OCI-LY7 (cell line): ENCODE measurements around the gene FHIT. TPM values are rescaled to one million over a fixed set of nuclear protein-coding genes. Genes with fewer than 3 reads are reported as not detected.

Experiments
- BruUV-seq: library from RNA; stranded (reverse); fragments of 400-500 nt; replicated peaks from 2 replicates; lab custom pipeline; 2021; lab: Mats Ljungman, UMichigan
- CTCF ChIA-PET: fragments of 300-600 bp; sonication (Branson Sonifier 250); formaldehyde crosslinking; loops from one replicate; lab custom pipeline; 2022; ENCODE audit warnings: antibody characterized with exemption; ENCODE audit not compliant: unreplicated experiment; lab: Charles Lee
- POLR2A ChIA-PET: fragments of 300-600 bp; sonication (Branson Sonifier 250); formaldehyde crosslinking; loops from one replicate; lab custom pipeline; 2022; ENCODE audit warnings: antibody characterized with exemption; lab: Charles Lee
- DNase-seq: peaks from one replicate; pipeline ENCODE4 v3.0.0-alpha.2; 2015; ENCODE audit warnings: low spot score
- H2AFZ ChIP-seq: fragments of 200-600 bp; sonication (generic), shearing (Covaris generic); 2 replicates; pipeline ENCODE4 v1.6.1; 2014; ENCODE audit warnings: mild to moderate bottlenecking, antibody characterized with exemption, low read length, moderate library complexity
- H3K27ac ChIP-seq: fragments of 200-600 bp; sonication (generic); 2 replicates; pipeline ENCODE4 v1.5.1; 2014; ENCODE audit warnings: mixed run types, low read depth, mild to moderate bottlenecking, moderate library complexity, low read length, inconsistent platforms; ENCODE audit not compliant: poor library complexity, severe bottlenecking
- H3K36me3 ChIP-seq: fragments of 200-600 bp; sonication (generic); 2 replicates; pipeline ENCODE4 v1.6.1; 2014; ENCODE audit warnings: mild to moderate bottlenecking, antibody characterized with exemption, low read length, moderate library complexity, mixed read lengths; ENCODE audit not compliant: insufficient read depth
- H3K4me1 ChIP-seq: fragments of 200-600 bp; sonication (generic); 2 replicates; pipeline ENCODE4 v1.5.1; 2014; ENCODE audit warnings: mild to moderate bottlenecking, low read length; ENCODE audit not compliant: insufficient read depth, poor library complexity, severe bottlenecking
- H3K4me2 ChIP-seq: fragments of 200-600 bp; sonication (generic); 2 replicates; pipeline ENCODE4 v1.6.1; 2014; ENCODE audit warnings: mild to moderate bottlenecking, low read length
- H3K4me3 ChIP-seq: fragments of 200-600 bp; sonication (generic); 2 replicates; pipeline ENCODE4 v1.5.1; 2014; ENCODE audit warnings: mild to moderate bottlenecking, low read depth, low read length; ENCODE audit not compliant: poor library complexity, severe bottlenecking
- H3K79me2 ChIP-seq: fragments of 200-600 bp; sonication (generic); 2 replicates; pipeline ENCODE4 v1.6.1; 2016; ENCODE audit warnings: low read depth, mild to moderate bottlenecking, low read length, moderate library complexity, mixed read lengths; ENCODE audit not compliant: insufficient read depth
- H3K9me2 ChIP-seq: fragments of 200-600 bp; sonication (generic); 2 replicates; pipeline ENCODE4 v1.6.1; 2016; ENCODE audit warnings: mild to moderate bottlenecking, low read length, mixed read lengths; ENCODE audit not compliant: insufficient read depth
- H3K9me3 ChIP-seq: fragments of 200-600 bp; sonication (generic); 2 replicates; pipeline ENCODE4 v1.6.1; 2014; ENCODE audit warnings: mild to moderate bottlenecking, mixed run types, low read length, mixed read lengths
- H4K20me1 ChIP-seq: fragments of 200-600 bp; sonication (generic); 2 replicates; pipeline ENCODE4 v1.6.1; 2014; ENCODE audit warnings: mild to moderate bottlenecking, antibody characterized with exemption, low read length, moderate library complexity, mixed read lengths; ENCODE audit not compliant: insufficient read depth
- EZH2phosphoT487 ChIP-seq: fragments of 200-600 bp; sonication (generic); IDR thresholded peaks from 2 replicates; pipeline ENCODE4 v1.6.1; 2018; ENCODE audit warnings: low read depth, borderline replicate concordance, mild to moderate bottlenecking, mixed run types, antibody characterized with exemption, low read length, moderate library complexity, mixed read lengths
- intact Hi-C: fragments of 100-400 bp; cut with micrococcal nuclease; formaldehyde crosslinking; loops from one replicate; pipeline ENCODE4 v1.10.0; 2022; ENCODE audit not compliant: unreplicated experiment
- total RNA-seq, 2 experiments: library from RNA; depleted of rRNA in 1 of 2; stranded (reverse); fragments of >200 nt in 1 of 2; shearing (Covaris generic) in 1 of 2; gene quantifications; 2 replicates each; pipeline ENCODE4 v1.2.3, GENCODE V29; 2014 to 2022
- TF ChIP-seq, protein P1 (sequence below): fragments of 200-600 bp; sonication (generic); conservative IDR thresholded peaks from 2 replicates; pipeline ENCODE4 v1.5.1; 2014; ENCODE audit warnings: mild to moderate bottlenecking, antibody characterized with exemption, low read length, moderate library complexity, mixed read lengths

Gene FHIT
- total RNA-seq, 2 experiments from 2014 or later, result 5.0 to 10.9 TPM

GRCh38 chr3:60120245-60120644, 1131.0 kb downstream of the FHIT start:
- no peaks in the 10 kb centered on the region for H3K4me1 ChIP-seq
- DNase-seq, result no peak
- no peaks in the 10 kb centered on the region for H3K36me3 ChIP-seq
- no peak overlapping the region for H3K4me2 ChIP-seq
- H3K4me3 ChIP-seq, result no peak overlapping the region
- H3K9me2 ChIP-seq, result no peaks in the 10 kb centered on the region
- no peak overlapping the region for H3K27ac ChIP-seq
- no peak overlapping the region for H2AFZ ChIP-seq
- BruUV-seq, result no TSS peak
- no peaks in the 10 kb centered on the region for H4K20me1 ChIP-seq
- ChIA-PET CTCF (no interaction called here), POLR2A (no interaction called here)
- H3K79me2 ChIP-seq, result no peaks in the 10 kb centered on the region
- TF ChIP-seq, protein P1, sequence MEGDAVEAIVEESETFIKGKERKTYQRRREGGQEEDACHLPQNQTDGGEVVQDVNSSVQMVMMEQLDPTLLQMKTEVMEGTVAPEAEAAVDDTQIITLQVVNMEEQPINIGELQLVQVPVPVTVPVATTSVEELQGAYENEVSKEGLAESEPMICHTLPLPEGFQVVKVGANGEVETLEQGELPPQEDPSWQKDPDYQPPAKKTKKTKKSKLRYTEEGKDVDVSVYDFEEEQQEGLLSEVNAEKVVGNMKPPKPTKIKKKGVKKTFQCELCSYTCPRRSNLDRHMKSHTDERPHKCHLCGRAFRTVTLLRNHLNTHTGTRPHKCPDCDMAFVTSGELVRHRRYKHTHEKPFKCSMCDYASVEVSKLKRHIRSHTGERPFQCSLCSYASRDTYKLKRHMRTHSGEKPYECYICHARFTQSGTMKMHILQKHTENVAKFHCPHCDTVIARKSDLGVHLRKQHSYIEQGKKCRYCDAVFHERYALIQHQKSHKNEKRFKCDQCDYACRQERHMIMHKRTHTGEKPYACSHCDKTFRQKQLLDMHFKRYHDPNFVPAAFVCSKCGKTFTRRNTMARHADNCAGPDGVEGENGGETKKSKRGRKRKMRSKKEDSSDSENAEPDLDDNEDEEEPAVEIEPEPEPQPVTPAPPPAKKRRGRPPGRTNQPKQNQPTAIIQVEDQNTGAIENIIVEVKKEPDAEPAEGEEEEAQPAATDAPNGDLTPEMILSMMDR, result no peak
- no peak for TF ChIP-seq EZH2phosphoT487
- H3K9me3 ChIP-seq, result no peaks in the 10 kb centered on the region
- intact Hi-C loops, result no loop called here

GRCh38 chr3:60114191-60114590, 1137.1 kb downstream of the FHIT start:
- H3K79me2 ChIP-seq, result no peaks in the 10 kb centered on the region
- POLR2A ChIA-PET, result interaction anchor here (1.1 kb wide), 2 partner anchors 10 to 19 kb away, joined by 3 to 4 read pairs; no protein-coding TSS in a partner anchor
- CTCF ChIA-PET, result no interaction called here
- H2AFZ ChIP-seq, result no peak overlapping the region
- no peak overlapping the region for H3K4me3 ChIP-seq
- no peak for TF ChIP-seq EZH2phosphoT487
- TF ChIP-seq, protein P1, result no peak
- BruUV-seq, result no TSS peak
- intact Hi-C loops, result no loop called here
- H3K27ac ChIP-seq, result no peak overlapping the region
- no peaks in the 10 kb centered on the region for H3K36me3 ChIP-seq
- H3K4me2 ChIP-seq, result no peak overlapping the region
- H4K20me1 ChIP-seq, result no peaks in the 10 kb centered on the region
- no peak for DNase-seq
- H3K9me2 ChIP-seq, result no peaks in the 10 kb centered on the region
- H3K9me3 ChIP-seq, result no peaks in the 10 kb centered on the region
- no peaks in the 10 kb centered on the region for H3K4me1 ChIP-seq

DNA sequence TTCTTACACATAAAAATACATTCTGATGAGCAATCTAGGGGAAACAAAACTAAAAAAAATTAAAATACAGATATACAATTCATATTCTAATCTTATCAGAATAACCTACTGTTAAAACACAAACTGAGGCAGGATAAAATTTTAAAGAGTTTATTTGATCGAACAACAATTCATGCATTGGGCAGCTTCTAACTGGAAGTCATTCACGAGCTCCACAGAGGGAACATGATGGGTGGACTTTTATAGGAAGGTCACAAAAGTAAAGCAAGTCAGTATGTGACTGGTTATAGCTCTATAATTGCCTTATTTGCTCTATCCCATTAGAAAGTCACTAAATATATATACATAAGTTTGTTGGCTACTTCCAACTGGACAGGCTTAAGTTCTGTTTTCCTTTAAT, 1144.0 kb downstream of the FHIT start:
- no peaks in the 10 kb centered on the region for H3K9me3 ChIP-seq
- no peak overlapping the region for H2AFZ ChIP-seq
- H3K4me2 ChIP-seq, result no peak overlapping the region
- DNase-seq, result no peak
- no peaks in the 10 kb centered on the region for H3K36me3 ChIP-seq
- intact Hi-C loops, result no loop called here
- H4K20me1 ChIP-seq, result no peaks in the 10 kb centered on the region
- H3K27ac ChIP-seq, result no peak overlapping the region
- H3K9me2 ChIP-seq, result no peaks in the 10 kb centered on the region
- no peaks in the 10 kb centered on the region for H3K4me1 ChIP-seq
- BruUV-seq, result no TSS peak
- ChIA-PET POLR2A (interaction anchor here (0.6 to 1.4 kb wide), 5 partner anchors 26 to 1608 kb away, joined by 3 to 6 read pairs (median 4); no protein-coding TSS in a partner anchor), CTCF (no interaction called here)
- no peak overlapping the region for H3K4me3 ChIP-seq
- H3K79me2 ChIP-seq, result no peaks in the 10 kb centered on the region
- TF ChIP-seq, protein P1, result no peak
- no peak for TF ChIP-seq EZH2phosphoT487
